Measurements from ENCODE around the gene MPPED1.

Gene MPPED1

DNA sequence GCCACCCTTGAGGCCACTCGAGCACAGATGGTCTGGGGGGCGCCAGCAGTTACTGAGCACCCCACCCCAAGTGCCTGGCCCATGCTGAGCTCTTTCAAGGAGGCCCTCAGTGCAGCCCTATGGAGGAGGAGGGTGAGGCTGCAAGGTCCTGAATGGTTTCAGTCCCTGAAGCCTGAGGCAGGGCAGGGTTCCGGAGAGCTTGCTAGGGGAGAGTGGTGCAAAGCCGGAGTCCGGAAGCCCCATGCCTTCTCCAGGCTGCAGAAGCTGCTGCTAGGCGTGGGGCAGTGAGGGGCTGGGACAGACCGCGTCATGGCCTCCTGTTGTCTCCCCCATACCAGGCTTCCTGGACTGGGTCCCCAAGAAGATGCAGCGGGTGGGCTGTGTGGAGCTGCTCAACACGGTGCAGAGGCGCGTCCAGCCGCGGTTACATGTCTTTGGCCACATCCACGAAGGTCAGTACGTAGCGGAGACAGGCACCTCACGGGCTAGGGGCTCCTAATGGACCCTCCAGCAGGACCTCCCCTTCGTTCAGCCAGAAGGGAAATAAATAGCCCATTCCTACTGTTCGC is 90.6 kb downstream of the MPPED1 start:
- DNase-seq, result no peak

GRCh38 chr22:43504068-43504467 is 92.3 kb downstream of the MPPED1 start:
- DNase-seq, result no peak

GRCh38 chr22:43504666-43505261 is 93.0 kb downstream of the MPPED1 start:
- no peak for DNase-seq

- no peak for DNase-seq
These were observed 93.6 kb downstream of the MPPED1 start for GRCh38 chr22:43505423-43505822.

GRCh38 chr22:43505896-43506295 is 94.1 kb downstream of the MPPED1 start:
- no peak for DNase-seq

DNA sequence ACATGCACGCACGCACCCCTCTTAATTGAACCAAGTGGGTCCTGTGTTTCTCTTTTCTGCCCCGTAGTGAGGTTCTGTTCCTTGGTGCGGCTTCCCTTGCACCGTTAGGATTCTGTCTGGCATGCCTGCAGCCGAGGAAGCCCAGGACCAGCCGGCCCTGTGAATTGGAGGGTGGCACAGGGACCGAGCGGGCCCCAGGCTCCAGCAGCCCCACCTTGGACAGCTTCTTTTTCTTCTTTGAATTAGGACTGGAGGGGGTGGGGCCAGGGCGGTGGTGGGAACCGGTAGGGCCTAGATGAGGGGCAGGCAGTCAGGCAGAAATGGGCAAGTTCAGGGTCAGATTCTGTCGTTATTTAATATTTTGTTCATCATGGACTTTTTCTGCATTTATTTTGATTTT is 94.7 kb downstream of the MPPED1 start:
- DNase-seq, result no peak

DNA sequence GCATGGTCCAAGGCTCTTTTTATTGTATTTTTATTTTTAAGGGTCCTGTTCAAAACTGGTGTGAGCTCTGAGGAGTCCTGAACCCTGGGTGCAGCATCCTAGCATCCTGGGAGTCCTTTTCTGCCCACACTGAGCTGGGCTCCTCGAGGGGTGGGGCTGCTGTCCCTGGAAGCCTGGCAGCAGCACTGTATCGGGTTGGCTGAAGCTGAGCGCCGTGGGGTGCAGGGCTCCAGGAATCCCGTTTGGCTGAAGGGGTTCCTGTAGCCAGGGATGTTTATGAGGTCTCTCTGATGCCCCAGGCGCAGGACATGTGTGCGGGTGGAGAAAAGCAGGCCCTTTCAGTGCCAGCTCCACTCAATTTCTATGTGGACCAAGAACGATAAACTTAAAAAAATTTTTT is 95.4 kb downstream of the MPPED1 start:
- DNase-seq, result no peak

- DNase-seq, result no peak
These were observed 96.7 kb downstream of the MPPED1 start for GRCh38 chr22:43508489-43508888.

DNA sequence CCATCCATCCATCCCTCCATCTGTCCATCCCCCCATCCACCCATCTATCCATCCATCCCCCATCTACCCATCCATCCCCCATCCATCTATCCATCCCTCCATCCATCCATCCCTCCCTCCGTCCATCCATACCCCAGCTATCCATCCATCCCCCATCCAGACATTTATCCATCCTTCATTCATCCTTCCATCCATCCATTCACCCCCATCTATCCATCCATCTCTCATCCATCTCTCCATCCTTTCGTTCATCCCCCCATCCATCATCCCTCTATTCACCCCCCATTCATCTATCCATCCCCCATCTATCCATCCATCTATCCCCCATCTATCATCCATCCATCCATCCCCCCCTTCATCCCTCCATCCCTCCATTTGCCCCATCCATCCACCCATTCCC is 97.5 kb downstream of the MPPED1 start:
- DNase-seq, result no peak

GRCh38 chr22:43510281-43511070 is 98.7 kb downstream of the MPPED1 start:
- DNase-seq, result no peak

- no peak for DNase-seq
These were observed 99.6 kb downstream of the MPPED1 start for GRCh38 chr22:43511276-43511910.

DNA sequence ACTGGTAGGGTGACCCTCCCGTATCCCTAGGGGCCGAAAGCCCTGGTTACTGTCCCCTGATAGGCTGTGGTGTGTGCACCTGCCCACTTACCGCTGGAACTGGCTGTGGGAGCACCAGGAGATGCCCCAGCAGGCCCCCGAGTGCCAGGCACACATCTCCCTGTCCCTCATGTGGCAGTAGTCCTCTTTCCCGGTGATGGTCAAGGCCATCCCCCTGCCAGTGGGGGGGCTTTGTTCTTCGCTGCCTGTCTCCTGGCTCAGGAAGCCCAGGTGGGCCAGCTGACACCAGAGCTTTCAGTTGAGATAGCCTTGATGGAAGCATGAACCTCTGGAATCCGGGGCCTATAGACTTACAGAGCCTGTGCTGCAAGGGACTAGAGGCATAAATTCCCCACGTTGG is 100.5 kb downstream of the MPPED1 start:
- no peak for DNase-seq

GRCh38 chr22:43514476-43515157 is 102.8 kb downstream of the MPPED1 start:
- DNase-seq, result no peak

- no peak for DNase-seq
These were observed 103.6 kb downstream of the MPPED1 start for GRCh38 chr22:43515411-43515810.

GRCh38 chr22:43515902-43516301 is 104.1 kb downstream of the MPPED1 start:
- no peak for DNase-seq

GRCh38 chr22:43516386-43516785 is 104.6 kb downstream of the MPPED1 start:
- DNase-seq, result no peak

GRCh38 chr22:43516996-43517635 is 105.3 kb downstream of the MPPED1 start:
- no peak for DNase-seq

- DNase-seq, result no peak
These were observed 108.8 kb downstream of the MPPED1 start for GRCh38 chr22:43520632-43521039.

- no peak for DNase-seq
These were observed 109.9 kb downstream of the MPPED1 start for GRCh38 chr22:43521716-43522115.

DNA sequence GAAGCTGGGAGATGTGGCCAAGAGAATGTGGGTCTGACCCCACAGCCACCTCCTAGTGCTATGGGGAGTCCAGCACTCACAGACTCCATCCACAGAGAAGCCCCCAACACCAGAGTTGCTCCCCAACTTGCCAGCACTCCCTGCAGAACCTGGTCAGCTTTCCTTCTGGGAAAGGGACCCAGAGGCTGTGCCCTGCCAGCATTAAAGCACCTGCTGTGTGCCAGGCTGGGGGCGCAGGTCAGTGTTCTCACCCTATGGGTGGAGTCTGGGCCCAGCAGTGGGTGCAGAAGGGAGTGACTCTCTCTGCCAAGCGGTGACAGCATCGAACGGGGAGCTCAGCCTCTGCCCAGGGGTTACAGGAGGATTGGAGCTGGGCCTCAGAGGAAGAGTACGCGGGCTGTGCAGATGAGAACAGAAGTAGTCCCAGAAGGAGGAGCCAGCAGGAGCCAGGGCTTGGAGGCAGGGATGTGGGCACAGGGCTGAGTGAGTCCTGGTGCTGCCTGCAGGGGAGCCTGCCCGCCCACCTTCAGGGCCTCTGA is 114.4 kb downstream of the MPPED1 start:
- no peak for DNase-seq

- DNase-seq, result no peak
These were observed 115.1 kb downstream of the MPPED1 start for GRCh38 chr22:43526946-43527345.

DNA sequence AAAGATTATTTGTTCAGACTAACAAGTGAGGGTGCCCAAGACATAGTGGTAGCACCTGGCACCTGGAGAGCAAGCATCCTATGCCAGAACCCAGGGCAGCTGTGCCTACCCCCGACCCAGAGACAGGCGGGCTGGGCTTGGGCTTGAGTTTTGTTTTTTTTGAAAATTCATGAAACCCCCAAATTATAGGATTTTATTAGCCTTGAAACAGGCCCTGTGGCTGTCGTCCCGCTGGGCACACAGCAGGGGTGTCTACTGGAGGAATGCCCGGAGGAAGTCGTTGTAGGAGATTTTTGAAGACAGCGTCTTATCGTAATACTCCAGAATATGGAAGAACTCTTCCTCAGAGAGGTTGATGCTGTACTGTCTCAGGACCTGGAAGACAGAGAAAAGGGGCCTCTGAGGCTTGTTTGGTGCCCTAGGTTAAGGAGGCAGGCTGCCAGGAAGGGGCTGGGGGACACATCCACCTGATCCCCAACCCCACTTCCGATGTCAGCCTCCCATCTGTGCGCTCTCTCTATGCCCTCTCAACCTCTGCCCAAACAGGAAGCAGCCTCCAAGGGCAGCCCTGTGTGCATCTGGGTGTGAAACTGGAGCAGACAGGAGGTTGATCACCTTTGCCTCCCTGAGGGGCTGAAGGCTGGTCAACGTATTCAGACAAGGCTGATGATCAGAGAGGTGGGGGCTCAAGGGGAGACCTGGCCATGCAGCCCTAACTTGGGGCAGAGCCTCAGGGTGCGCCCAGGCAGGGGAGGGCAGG is 117.0 kb downstream of the MPPED1 start:
- DNase-seq, result no peak

All from NCI-H2107 (cell line).